Type B pancreatic cell (in vitro differentiated cells): ENCODE data around the gene ELOVL3. TPM values are rescaled to one million over a fixed set of nuclear protein-coding genes. Genes with fewer than 3 reads are reported as not detected.

ENCODE experiments used
- DNase-seq: peaks from one replicate; pipeline ENCODE4 v3.0.0; 2021; ENCODE audit warnings: mixed read lengths; ENCODE audit not compliant: unreplicated experiment; ENCODE audit errors: extremely low spot score
- H3K27ac Mint-ChIP-seq: 2 replicates; pipeline ENCODE4 v1.8.0; 2021; ENCODE audit warnings: mild to moderate bottlenecking, mixed read lengths
- H3K27me3 Mint-ChIP-seq: 2 replicates; pipeline ENCODE4 v1.8.0; 2021; ENCODE audit warnings: mixed read lengths
- H3K36me3 Mint-ChIP-seq: 2 replicates; pipeline ENCODE4 v1.8.0; 2021; ENCODE audit warnings: mixed read lengths
- H3K4me1 Mint-ChIP-seq: one replicate; pipeline ENCODE4 v1.8.0; 2021; ENCODE audit warnings: mixed read lengths; ENCODE audit not compliant: unreplicated experiment
- H3K4me3 Mint-ChIP-seq: 2 replicates; pipeline ENCODE4 v1.8.0; 2021; ENCODE audit warnings: mild to moderate bottlenecking, mixed read lengths
- H3K9me3 Mint-ChIP-seq: 2 replicates; pipeline ENCODE4 v1.8.0; 2021; ENCODE audit warnings: mixed read lengths
- total RNA-seq: library from RNA; stranded (reverse); gene quantifications from 2 replicates; pipeline ENCODE4 v1.2.1, GENCODE V29; 2021; ENCODE audit warnings: low replicate concordance
- TF ChIP-seq, protein P1 (sequence below): fragments of 200-600 bp; sonication (generic); conservative IDR thresholded peaks from 2 replicates; pipeline ENCODE4 v1.5.0; 2021; ENCODE audit warnings: antibody characterized with exemption, mild to moderate bottlenecking

ELOVL3 gene
- total RNA-seq, 1 donor from 2014 or later: 0.22 TPM

DNA sequence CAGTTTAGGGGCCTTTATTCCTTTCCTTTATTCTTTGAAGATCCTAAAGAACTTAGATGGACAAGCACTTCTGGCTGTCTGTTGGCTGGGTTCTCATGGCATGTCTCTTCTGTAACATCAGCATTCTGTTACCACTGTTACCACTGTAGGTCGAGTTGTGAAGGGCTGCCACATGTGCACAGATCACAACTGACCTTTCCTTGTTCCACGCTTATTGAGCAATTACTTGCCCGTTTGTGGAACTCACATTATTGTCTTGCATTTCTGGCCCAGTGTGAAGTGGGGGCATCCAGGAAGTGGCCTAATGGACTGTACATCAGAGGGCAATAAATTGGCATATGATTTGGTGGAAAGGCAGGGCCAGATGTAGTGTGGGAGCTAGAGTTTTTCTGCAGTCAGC lies 42.9 kb downstream of the ELOVL3 start:
- DNase-seq: no peak
- H3K36me3 Mint-ChIP-seq: peaks cover 28% of the 10 kb centered on the region
- no peak overlapping the region for H3K27ac Mint-ChIP-seq
- TF ChIP-seq, protein P1, sequence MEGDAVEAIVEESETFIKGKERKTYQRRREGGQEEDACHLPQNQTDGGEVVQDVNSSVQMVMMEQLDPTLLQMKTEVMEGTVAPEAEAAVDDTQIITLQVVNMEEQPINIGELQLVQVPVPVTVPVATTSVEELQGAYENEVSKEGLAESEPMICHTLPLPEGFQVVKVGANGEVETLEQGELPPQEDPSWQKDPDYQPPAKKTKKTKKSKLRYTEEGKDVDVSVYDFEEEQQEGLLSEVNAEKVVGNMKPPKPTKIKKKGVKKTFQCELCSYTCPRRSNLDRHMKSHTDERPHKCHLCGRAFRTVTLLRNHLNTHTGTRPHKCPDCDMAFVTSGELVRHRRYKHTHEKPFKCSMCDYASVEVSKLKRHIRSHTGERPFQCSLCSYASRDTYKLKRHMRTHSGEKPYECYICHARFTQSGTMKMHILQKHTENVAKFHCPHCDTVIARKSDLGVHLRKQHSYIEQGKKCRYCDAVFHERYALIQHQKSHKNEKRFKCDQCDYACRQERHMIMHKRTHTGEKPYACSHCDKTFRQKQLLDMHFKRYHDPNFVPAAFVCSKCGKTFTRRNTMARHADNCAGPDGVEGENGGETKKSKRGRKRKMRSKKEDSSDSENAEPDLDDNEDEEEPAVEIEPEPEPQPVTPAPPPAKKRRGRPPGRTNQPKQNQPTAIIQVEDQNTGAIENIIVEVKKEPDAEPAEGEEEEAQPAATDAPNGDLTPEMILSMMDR: no peak
- H3K27me3 Mint-ChIP-seq: no peaks in the 10 kb centered on the region
- H3K4me1 Mint-ChIP-seq: peaks cover 8% of the 10 kb centered on the region
- H3K4me3 Mint-ChIP-seq: no peak overlapping the region
- no peaks in the 10 kb centered on the region for H3K9me3 Mint-ChIP-seq

DNA sequence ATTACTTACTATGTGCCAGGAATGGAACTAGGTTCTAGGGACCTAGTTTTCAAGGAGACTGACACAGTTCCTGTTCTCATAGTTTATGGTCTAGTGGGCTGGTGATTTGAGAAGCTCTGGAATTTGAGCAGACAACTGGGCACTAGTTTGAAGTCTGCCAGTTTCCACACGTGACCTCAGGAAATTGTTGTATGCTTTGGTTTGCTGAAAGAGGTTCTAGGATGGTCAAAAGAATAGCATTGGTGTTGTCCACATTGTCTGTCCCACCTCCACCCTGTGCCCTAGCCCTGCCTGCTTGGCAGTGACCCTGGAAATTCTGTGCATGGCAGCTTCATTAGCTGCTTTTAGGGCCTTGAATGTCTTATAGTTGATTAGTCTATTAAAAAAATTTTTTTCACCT lies 48.0 kb downstream of the ELOVL3 start:
- DNase-seq: no peak
- TF ChIP-seq, protein P1: no peak

GRCh38 chr10:102275343-102275742 lies 49.2 kb downstream of the ELOVL3 start:
- no peaks in the 10 kb centered on the region for H3K9me3 Mint-ChIP-seq
- H3K27ac Mint-ChIP-seq: no peak overlapping the region
- no peak for DNase-seq
- TF ChIP-seq, protein P1: no peak
- H3K36me3 Mint-ChIP-seq: peaks cover 11% of the 10 kb centered on the region
- no peak overlapping the region for H3K4me3 Mint-ChIP-seq
- H3K27me3 Mint-ChIP-seq: no peaks in the 10 kb centered on the region
- peaks cover 13% of the 10 kb centered on the region for H3K4me1 Mint-ChIP-seq

More for the DNA sequence above, 48.0 kb downstream of the ELOVL3 start:
- no peak overlapping the region for H3K27ac Mint-ChIP-seq
- no peaks in the 10 kb centered on the region for H3K9me3 Mint-ChIP-seq
- peaks cover 6% of the 10 kb centered on the region for H3K4me1 Mint-ChIP-seq
- H3K27me3 Mint-ChIP-seq: no peaks in the 10 kb centered on the region
- no peak overlapping the region for H3K4me3 Mint-ChIP-seq
- peaks cover 14% of the 10 kb centered on the region for H3K36me3 Mint-ChIP-seq

DNA sequence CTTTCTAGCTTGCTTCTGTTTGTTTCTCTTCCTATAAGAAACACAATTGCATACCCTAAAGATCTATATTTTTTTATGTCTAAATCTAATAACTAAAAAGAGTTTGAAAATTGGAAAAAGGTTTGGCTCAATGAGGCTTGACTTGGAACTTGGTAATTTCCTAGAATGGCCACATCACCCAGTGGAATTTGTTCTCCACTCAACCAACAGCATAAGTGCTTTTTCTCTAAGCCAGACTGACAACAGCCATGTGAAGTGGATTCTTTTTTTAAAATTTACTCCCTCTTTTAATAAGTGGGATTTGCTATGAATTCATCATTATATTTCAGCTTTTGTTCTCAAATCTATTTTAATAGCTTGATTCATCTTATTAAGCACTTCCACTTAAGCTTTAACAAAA lies 53.0 kb downstream of the ELOVL3 start:
- H3K36me3 Mint-ChIP-seq: peaks cover 15% of the 10 kb centered on the region

More for the DNA sequence above, 53.0 kb downstream of the ELOVL3 start:
- H3K27ac Mint-ChIP-seq: no peak overlapping the region
- peaks cover 30% of the 10 kb centered on the region for H3K4me1 Mint-ChIP-seq
- no peaks in the 10 kb centered on the region for H3K27me3 Mint-ChIP-seq
- DNase-seq: no peak
- H3K4me3 Mint-ChIP-seq: no peak overlapping the region
- no peaks in the 10 kb centered on the region for H3K9me3 Mint-ChIP-seq
- TF ChIP-seq, protein P1: no peak

Other genes starting within 250 kb of the ELOVL3 start
- gene ARMH3, start 170.1 kb upstream of the ELOVL3 start, total RNA-seq: 20.5 and 22.2 TPM in 2 replicates
- gene HPS6, start 160.9 kb upstream of the ELOVL3 start, total RNA-seq: 19.1 and 23.1 TPM in 2 replicates
- 80.8 and 115 TPM in 2 replicates for gene LDB1, start 105.9 kb upstream of the ELOVL3 start, total RNA-seq
- 48.6 and 51.6 TPM in 2 replicates for gene PPRC1, start 93.3 kb upstream of the ELOVL3 start, total RNA-seq
- 74.8 and 88.0 TPM in 2 replicates for gene NOLC1, start 73.9 kb upstream of the ELOVL3 start, total RNA-seq
- gene PITX3, start 15.2 kb downstream of the ELOVL3 start, total RNA-seq: 0.34 TPM in 1 of 2 replicates, not detected in the other
- 48.7 and 61.9 TPM in 2 replicates for gene GBF1, start 19.2 kb downstream of the ELOVL3 start, total RNA-seq
- 29.7 and 47.1 TPM in 2 replicates for gene NFKB2, start 169.4 kb downstream of the ELOVL3 start, total RNA-seq
- gene PSD, start 192.5 kb downstream of the ELOVL3 start, total RNA-seq: 7.8 and 9.3 TPM in 2 replicates
- 14.8 and 19.0 TPM in 2 replicates for gene FBXL15, start 194.5 kb downstream of the ELOVL3 start, total RNA-seq
- gene CUEDC2, start 206.3 kb downstream of the ELOVL3 start, total RNA-seq: 44.5 and 86.1 TPM in 2 replicates
- gene C10orf95, start 225.2 kb downstream of the ELOVL3 start, total RNA-seq: 0.75 and 2.3 TPM in 2 replicates